ENCODE data around the gene PAGE4. TPM values are rescaled to one million over a fixed set of nuclear protein-coding genes. Genes with fewer than 3 reads are reported as not detected.
A peak's percentile ranks its signal among the peaks of the same experiment; 100 is the strongest.

PAGE4 gene
- total and polyA plus RNA-seq, 4 donors: not detected

DNA sequence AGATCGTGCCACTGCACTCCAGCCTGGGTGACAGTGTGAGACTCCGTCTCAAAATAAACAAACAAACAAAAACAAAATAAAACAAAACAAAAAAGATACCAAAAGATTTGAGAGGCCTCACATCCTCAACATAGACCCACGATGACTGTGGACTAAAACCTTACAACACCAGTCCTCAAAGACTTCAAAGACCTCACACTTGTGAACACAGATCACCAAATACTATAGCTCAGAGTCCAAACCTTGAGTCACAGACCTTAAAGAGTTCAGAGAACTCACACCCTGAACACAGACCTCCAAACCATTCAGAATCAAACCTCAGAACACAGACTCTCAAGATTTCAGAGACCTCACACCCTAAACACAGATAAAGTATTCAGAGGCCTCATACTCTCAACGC is 12.7 kb upstream of the PAGE4 start:
- Histone ChIP-seq H3K4me3 (no peak overlapping the region), H3K27ac (ENCODE audit: low read depth in 1 of 2, low read length in 1 of 2) (no peak overlapping the region), H3K4me1 (ENCODE audit: control insufficient read depth in 5 of 5, insufficient read depth in 5 of 5, low read length in 5 of 5) (no peaks in the 10 kb centered on the region), H3K27me3 (ENCODE audit: control insufficient read depth in 3 of 3, insufficient read depth in 3 of 3, low read length in 2 of 3) (peaks cover 0 to 3% (median 0%) of the 10 kb centered on the region in 3 donors), H3K9ac (ENCODE audit: insufficient read depth in 1 of 2, low read length in 2 of 2) (no peak overlapping the region), H3K9me3 (ENCODE audit: control insufficient read depth in 4 of 4, insufficient read depth in 3 of 4, low read length in 3 of 4) (no peaks in the 10 kb centered on the region), H3K36me3 (ENCODE audit: control insufficient read depth in 4 of 4, insufficient read depth in 4 of 4, low read length in 4 of 4) (no peaks in the 10 kb centered on the region)
- ATAC-seq (ENCODE audit: insufficient read depth, low FRiP score) (no peak), DNase-seq (no peak)
- TF ChIP-seq CTCF (IDR thresholded peaks at IDR 0.05; ENCODE audit: control extremely low read depth, extremely low read depth): no peak
- 80 to 93% methylated on average over 4 of the region's 4 CpGs for WGBS, 2 donors

- H3K4me3 ChIP-seq: no peak overlapping the region
- TF ChIP-seq CTCF (IDR thresholded peaks at IDR 0.05; ENCODE audit: control extremely low read depth, extremely low read depth): peak; percentile 58
- peaks cover 0 to 10% (median 0%) of the 10 kb centered on the region in 3 donors for H3K27me3 ChIP-seq (ENCODE audit: control insufficient read depth in 3 of 3, insufficient read depth in 3 of 3, low read length in 2 of 3)
- H3K27ac ChIP-seq (ENCODE audit: low read depth in 1 of 2, low read length in 1 of 2): no peak overlapping the region
- no peak for ATAC-seq (ENCODE audit: insufficient read depth, low FRiP score)
- no peak overlapping the region for H3K9ac ChIP-seq (ENCODE audit: insufficient read depth in 1 of 2, low read length in 2 of 2)
- H3K4me1 ChIP-seq (ENCODE audit: control insufficient read depth in 5 of 5, insufficient read depth in 5 of 5, low read length in 5 of 5): peaks cover 0 to 2% (median 0%) of the 10 kb centered on the region in 5 donors
- DNase-seq: peak; percentile 35 to 59 (median 50)
- WGBS, 2 donors: 14 to 24% methylated on average over 8 of the region's 8 CpGs
- no peaks in the 10 kb centered on the region for H3K9me3 ChIP-seq (ENCODE audit: control insufficient read depth in 4 of 4, insufficient read depth in 3 of 4, low read length in 3 of 4)
- H3K36me3 ChIP-seq (ENCODE audit: control insufficient read depth in 4 of 4, insufficient read depth in 4 of 4, low read length in 4 of 4): no peaks in the 10 kb centered on the region
Observed at GRCh38 chrX:49838374-49838773, 9.3 kb downstream of the PAGE4 start.

DNA sequence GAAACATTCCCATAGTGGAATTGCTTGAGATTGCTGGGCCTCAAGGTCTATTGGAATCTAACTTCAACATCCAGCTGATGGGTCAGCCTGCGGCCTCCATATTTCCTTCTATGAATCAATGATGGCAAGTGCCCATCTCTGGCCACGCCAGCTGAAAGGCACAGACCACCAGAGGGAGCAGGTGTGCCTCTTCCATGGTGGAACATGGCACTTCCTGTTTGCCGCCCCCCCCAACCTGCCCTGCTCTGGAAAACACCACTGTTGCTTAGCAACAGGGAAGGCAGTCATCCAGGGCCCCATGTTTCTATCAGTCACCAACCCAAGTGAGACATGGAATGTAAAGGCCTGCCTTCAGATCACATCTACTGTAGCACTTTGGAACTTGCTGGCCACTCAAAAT is 11.6 kb downstream of the PAGE4 start:
- peak; percentile 72 to 80 (median 75) for DNase-seq
- Histone ChIP-seq H3K4me1 (ENCODE audit: control insufficient read depth in 5 of 5, insufficient read depth in 5 of 5, low read length in 5 of 5) (peaks cover 0 to 8% (median 0%) of the 10 kb centered on the region in 5 donors), H3K9ac (ENCODE audit: insufficient read depth in 1 of 2, low read length in 2 of 2) (no peak overlapping the region), H3K27me3 (ENCODE audit: control insufficient read depth in 3 of 3, insufficient read depth in 3 of 3, low read length in 2 of 3) (peaks cover 0 to 7% (median 0%) of the 10 kb centered on the region in 3 donors), H3K36me3 (ENCODE audit: control insufficient read depth in 4 of 4, insufficient read depth in 4 of 4, low read length in 4 of 4) (no peaks in the 10 kb centered on the region), H3K9me3 (ENCODE audit: control insufficient read depth in 4 of 4, insufficient read depth in 3 of 4, low read length in 3 of 4) (no peaks in the 10 kb centered on the region), H3K4me3 (no peak overlapping the region), H3K27ac (ENCODE audit: low read depth in 1 of 2, low read length in 1 of 2) (no peak overlapping the region)
- ATAC-seq (ENCODE audit: insufficient read depth, low FRiP score): peak; percentile 31
- peak; percentile 3 for TF ChIP-seq CTCF (IDR thresholded peaks at IDR 0.05; ENCODE audit: control extremely low read depth, extremely low read depth)
- 38 to 42% methylated on average over 3 of the region's 3 CpGs for WGBS, 2 donors

GRCh38 chrX:49842621-49843020 is 13.5 kb downstream of the PAGE4 start:
- H3K27me3 ChIP-seq (ENCODE audit: control insufficient read depth in 3 of 3, insufficient read depth in 3 of 3, low read length in 2 of 3): peaks cover 0 to 7% (median 0%) of the 10 kb centered on the region in 3 donors
- ATAC-seq (ENCODE audit: insufficient read depth, low FRiP score) (no peak), DNase-seq (no peak)
- no peaks in the 10 kb centered on the region for H3K9me3 ChIP-seq (ENCODE audit: control insufficient read depth in 4 of 4, insufficient read depth in 3 of 4, low read length in 3 of 4)
- H3K9ac ChIP-seq (ENCODE audit: insufficient read depth in 1 of 2, low read length in 2 of 2): no peak overlapping the region
- no peak overlapping the region for H3K4me3 ChIP-seq
- no peak for TF ChIP-seq CTCF (IDR thresholded peaks at IDR 0.05; ENCODE audit: control extremely low read depth, extremely low read depth)
- H3K4me1 ChIP-seq (ENCODE audit: control insufficient read depth in 5 of 5, insufficient read depth in 5 of 5, low read length in 5 of 5): peaks cover 0 to 15% (median 0%) of the 10 kb centered on the region in 5 donors
- H3K27ac ChIP-seq (ENCODE audit: low read depth in 1 of 2, low read length in 1 of 2): no peak overlapping the region
- H3K36me3 ChIP-seq (ENCODE audit: control insufficient read depth in 4 of 4, insufficient read depth in 4 of 4, low read length in 4 of 4): no peaks in the 10 kb centered on the region

Data from lung (tissue), 12 donors.